Caco-2 (cell line): ENCODE data around the gene LRRC8E. TPM values are rescaled to one million over a fixed set of nuclear protein-coding genes. Genes with fewer than 3 reads are reported as not detected.

Experiments used
- BruUV-seq: library from RNA; stranded (reverse); fragments of 400-500 nt; replicated peaks from 2 replicates; lab custom pipeline; 2021; lab: Mats Ljungman, UMichigan
- CTCF ChIA-PET: fragments of 300-600 bp; sonication (Branson Sonifier 250); formaldehyde crosslinking; loops from one replicate; lab custom pipeline; 2022; ENCODE audit warnings: antibody characterized with exemption; lab: Charles Lee
- POLR2A ChIA-PET: fragments of 300-600 bp; sonication (Branson Sonifier 250); formaldehyde crosslinking; loops from one replicate; lab custom pipeline; 2022; ENCODE audit warnings: antibody characterized with exemption; lab: Charles Lee
- DNase-seq, 2 experiments: peaks; one replicate each; pipeline versions ENCODE4 v3.0.0 to v3.0.0-alpha.2; 2020 to 2022
- H3K27me3 ChIP-seq: replicated peaks from 2 replicates; pipeline ENCODE4 v1.6.0; 2011; ENCODE audit warnings: low read length; ENCODE audit not compliant: control insufficient read depth, insufficient read depth
- H3K36me3 ChIP-seq: 2 replicates; pipeline ENCODE4 v1.5.1; 2011; ENCODE audit warnings: low read length; ENCODE audit not compliant: control insufficient read depth, insufficient read depth
- H3K4me1 ChIP-seq: fragments of 250-450 bp; sonication (Bioruptor Pico); 2 replicates; pipeline ENCODE4 v1.5.1; 2020; ENCODE audit warnings: mild to moderate bottlenecking
- H3K4me3 ChIP-seq: 2 replicates; pipeline ENCODE4 v1.5.1; 2011; ENCODE audit warnings: low read depth, mild to moderate bottlenecking, control low read depth, low read length
- H3K9me3 ChIP-seq: fragments of 250-450 bp; sonication (Bioruptor Pico); 2 replicates; pipeline ENCODE4 v1.5.1; 2020; ENCODE audit warnings: mild to moderate bottlenecking, moderate library complexity
- H3K27ac Mint-ChIP-seq: one replicate; pipeline ENCODE4 v1.8.0; 2022; ENCODE audit warnings: mixed read lengths; ENCODE audit not compliant: unreplicated experiment
- H3K27me3 Mint-ChIP-seq: one replicate; pipeline ENCODE4 v1.8.0; 2022; ENCODE audit warnings: mixed read lengths; ENCODE audit not compliant: insufficient read depth, unreplicated experiment
- H3K36me3 Mint-ChIP-seq: one replicate; pipeline ENCODE4 v1.8.0; 2022; ENCODE audit warnings: mild to moderate bottlenecking, mixed read lengths; ENCODE audit not compliant: insufficient read depth, unreplicated experiment
- H3K4me1 Mint-ChIP-seq: one replicate; pipeline ENCODE4 v1.8.0; 2022; ENCODE audit warnings: low read depth, mixed read lengths; ENCODE audit not compliant: unreplicated experiment
- H3K4me3 Mint-ChIP-seq: one replicate; pipeline ENCODE4 v1.8.0; 2022; ENCODE audit warnings: mild to moderate bottlenecking, moderate library complexity, mixed read lengths; ENCODE audit not compliant: unreplicated experiment
- H3K9me3 Mint-ChIP-seq: one replicate; pipeline ENCODE4 v1.8.0; 2022; ENCODE audit warnings: mixed read lengths; ENCODE audit not compliant: unreplicated experiment
- CTCF ChIP-seq, 2 experiments: fragments of 200-600 bp in 1 of 2; IDR thresholded peaks; 1 replicate in 1 of 2; 2 replicates in 1 of 2; pipeline versions ENCODE4 v1.5.1 to v1.8.0; 2011 to 2022; ENCODE audit warnings: antibody characterized with exemption in 1 of 2, control low read depth in 1 of 2, inconsistent platforms in 1 of 2, low read depth in 1 of 2, low read length in 1 of 2, mild to moderate bottlenecking in 1 of 2, moderate library complexity in 1 of 2; ENCODE audit not compliant: insufficient read depth in 1 of 2, severe bottlenecking in 1 of 2, unreplicated experiment in 1 of 2
- intact Hi-C: fragments of 100-400 bp; cut with micrococcal nuclease; formaldehyde crosslinking; loops from one replicate; pipeline ENCODE4 v1.10.0; 2022; ENCODE audit not compliant: unreplicated experiment
- total RNA-seq: library from RNA; stranded (reverse); gene quantifications from 2 replicates; pipeline ENCODE4 v1.2.3, GENCODE V29; 2022

LRRC8E gene
- total RNA-seq, 1 experiment from 2014 or later = 6.7 TPM

DNA sequence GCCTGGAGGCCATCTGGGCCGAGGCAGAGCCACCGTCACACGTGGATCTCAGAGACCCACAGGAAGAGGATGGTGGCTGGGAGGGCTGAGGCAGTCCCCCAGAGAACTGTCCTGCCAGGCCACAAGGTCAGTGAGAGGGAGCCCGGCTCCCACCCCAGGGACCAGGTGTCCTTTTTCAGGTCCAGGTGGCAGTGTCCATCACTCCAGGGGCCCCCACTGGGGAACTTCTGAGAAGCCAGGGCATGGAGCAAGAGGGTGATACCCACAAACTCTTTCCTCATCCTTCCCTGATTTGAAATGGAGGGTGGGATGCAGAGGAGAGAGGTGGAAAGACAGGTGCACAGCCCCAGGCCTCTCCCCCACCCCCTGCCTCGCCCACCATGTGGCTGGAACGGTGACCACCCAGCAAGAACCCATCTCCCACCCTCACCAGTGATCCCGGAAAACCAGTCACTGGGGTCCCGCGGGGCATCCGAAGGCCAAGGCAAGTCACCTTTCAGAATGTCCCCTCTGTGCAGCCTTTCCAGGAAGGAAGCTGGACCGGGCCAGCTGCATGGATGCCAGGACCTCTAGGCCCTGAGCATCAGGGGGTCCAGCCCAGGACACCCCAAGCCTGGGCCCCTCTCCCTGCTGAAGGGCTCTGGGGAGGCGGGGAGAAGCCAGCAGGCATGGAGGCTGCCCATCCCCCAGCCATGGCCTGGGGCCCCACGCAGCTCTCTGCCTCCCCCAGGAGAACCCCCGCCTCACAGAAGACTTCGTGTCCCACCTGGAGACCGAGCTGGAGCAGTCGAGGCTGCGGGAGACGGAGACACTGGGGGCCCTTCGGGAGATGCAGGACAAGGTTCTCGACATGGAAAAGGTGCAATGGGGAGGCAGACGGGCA lies 28.2 kb upstream of the LRRC8E start:
- no peaks in the 10 kb centered on the region for H3K9me3 Mint-ChIP-seq
- no peaks in the 10 kb centered on the region for H3K4me1 Mint-ChIP-seq
- DNase-seq = no peak
- POLR2A ChIA-PET = no interaction called here
- CTCF ChIA-PET = interaction anchor here (3.6 kb wide), 1 partner anchor 9 kb away, joined by 20 read pairs; no protein-coding TSS in a partner anchor
- intact Hi-C loops = no loop called here
- H3K36me3 Mint-ChIP-seq = peaks cover 5% of the 10 kb centered on the region
- H3K4me3 Mint-ChIP-seq = no peak overlapping the region
- no peaks in the 10 kb centered on the region for H3K9me3 ChIP-seq
- no TSS peak for BruUV-seq
- no peak overlapping the region for H3K4me3 ChIP-seq
- H3K36me3 ChIP-seq = no peaks in the 10 kb centered on the region
- no peak overlapping the region for H3K27ac Mint-ChIP-seq
- no peaks in the 10 kb centered on the region; the same call in 1 of the 2 replicates for H3K4me1 ChIP-seq
- no peak for TF ChIP-seq CTCF (IDR thresholded peaks at IDR 0.05; ENCODE audit: insufficient read depth in 1 of 2, low read depth in 1 of 2, low read length in 1 of 2, severe bottlenecking in 1 of 2, unreplicated experiment in 1 of 2)
- H3K27me3 Mint-ChIP-seq = no peaks in the 10 kb centered on the region
- H3K27me3 ChIP-seq = no peaks in the 10 kb centered on the region

DNA sequence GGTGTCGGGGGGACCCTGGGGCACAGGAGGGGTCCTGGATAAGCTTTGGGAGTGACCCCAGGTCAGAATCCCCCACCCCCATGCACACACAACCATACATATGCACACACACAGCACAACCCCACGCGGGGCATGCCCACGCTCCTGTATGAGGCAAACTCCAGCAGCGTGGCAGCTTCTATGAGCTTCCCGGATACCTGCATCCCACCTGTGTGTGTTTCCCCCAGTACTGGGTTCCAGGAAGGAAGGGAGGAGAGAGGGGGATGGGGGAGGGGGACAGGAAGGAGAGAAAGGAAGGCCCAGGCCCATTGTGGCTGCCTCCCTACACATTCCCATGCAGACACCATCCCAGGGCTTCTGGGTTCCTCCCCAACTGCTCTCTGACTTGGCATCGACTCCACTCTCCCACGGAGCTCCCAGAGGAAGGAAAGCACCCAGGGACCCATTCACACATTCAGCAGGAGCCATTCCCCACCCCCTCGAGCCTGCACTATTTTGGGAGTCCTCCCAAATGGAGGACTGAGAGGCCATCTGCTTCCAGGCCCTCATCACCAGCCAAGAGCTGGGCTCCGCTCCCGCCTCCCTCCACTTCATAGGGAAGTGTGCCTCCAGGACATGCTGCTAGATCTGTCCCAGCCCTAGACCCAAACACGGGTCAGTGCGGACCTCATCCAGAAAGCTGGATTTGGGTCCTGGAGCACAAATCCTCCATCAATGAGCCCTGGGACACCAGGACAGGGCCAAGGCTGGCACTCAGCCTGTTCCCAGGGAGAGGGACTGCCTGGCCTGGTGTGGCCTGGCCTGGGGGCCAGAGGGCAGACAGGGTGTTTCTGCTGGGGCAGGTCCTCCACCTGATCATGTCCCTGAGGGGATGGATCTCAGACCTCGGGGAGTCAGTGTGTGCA lies 27.3 kb upstream of the LRRC8E start:
- TF ChIP-seq CTCF (IDR thresholded peaks at IDR 0.05; ENCODE audit: insufficient read depth in 1 of 2, low read depth in 1 of 2, low read length in 1 of 2, severe bottlenecking in 1 of 2, unreplicated experiment in 1 of 2) = no peak
- CTCF ChIA-PET = interaction anchor here (0.5 kb wide), 1 partner anchor 84 kb away, joined by 3 read pairs; no protein-coding TSS in a partner anchor
- peaks cover 5% of the 10 kb centered on the region for H3K36me3 Mint-ChIP-seq
- H3K9me3 ChIP-seq = no peaks in the 10 kb centered on the region
- no peak overlapping the region for H3K4me3 Mint-ChIP-seq
- no peak overlapping the region for H3K4me3 ChIP-seq
- H3K27me3 ChIP-seq = no peaks in the 10 kb centered on the region
- H3K27ac Mint-ChIP-seq = no peak overlapping the region
- DNase-seq = no peak
- no peaks in the 10 kb centered on the region; the same call in 1 of the 2 replicates for H3K4me1 ChIP-seq
- no peaks in the 10 kb centered on the region for H3K36me3 ChIP-seq
- no peaks in the 10 kb centered on the region for H3K4me1 Mint-ChIP-seq
- no TSS peak for BruUV-seq
- POLR2A ChIA-PET = no interaction called here
- intact Hi-C loops = no loop called here
- no peaks in the 10 kb centered on the region for H3K27me3 Mint-ChIP-seq
- no peaks in the 10 kb centered on the region for H3K9me3 Mint-ChIP-seq
